Measurements from ENCODE around the gene TNFRSF13B.
"Not testable (repeated sequence)": the region's sequence is repeated elsewhere in the genome, so short reads cannot be mapped to it uniquely, and the experiment has no call there.

TNFRSF13B gene

GRCh38 chr17:16900288-16900882 is 71.5 kb downstream of the TNFRSF13B start:
- FAIRE-seq: no peak

GRCh38 chr17:16897211-16897896 is 74.6 kb downstream of the TNFRSF13B start:
- not testable (repeated sequence) for FAIRE-seq

GRCh38 chr17:16896235-16896634 is 75.7 kb downstream of the TNFRSF13B start:
- not testable (repeated sequence) for FAIRE-seq

- not testable (repeated sequence) for FAIRE-seq
These were observed 78.4 kb downstream of the TNFRSF13B start for GRCh38 chr17:16893527-16893926.

- FAIRE-seq: not testable (repeated sequence)
These were observed 79.0 kb downstream of the TNFRSF13B start for GRCh38 chr17:16892876-16893454.

- no peak for FAIRE-seq
These were observed 82.8 kb downstream of the TNFRSF13B start for GRCh38 chr17:16889088-16889465.
